ENCODE data around the gene PDE4B.

GRCh38 chr1:66137235-66137634 lies 344.5 kb downstream of the PDE4B start:
- TF ChIP-seq, protein P1, sequence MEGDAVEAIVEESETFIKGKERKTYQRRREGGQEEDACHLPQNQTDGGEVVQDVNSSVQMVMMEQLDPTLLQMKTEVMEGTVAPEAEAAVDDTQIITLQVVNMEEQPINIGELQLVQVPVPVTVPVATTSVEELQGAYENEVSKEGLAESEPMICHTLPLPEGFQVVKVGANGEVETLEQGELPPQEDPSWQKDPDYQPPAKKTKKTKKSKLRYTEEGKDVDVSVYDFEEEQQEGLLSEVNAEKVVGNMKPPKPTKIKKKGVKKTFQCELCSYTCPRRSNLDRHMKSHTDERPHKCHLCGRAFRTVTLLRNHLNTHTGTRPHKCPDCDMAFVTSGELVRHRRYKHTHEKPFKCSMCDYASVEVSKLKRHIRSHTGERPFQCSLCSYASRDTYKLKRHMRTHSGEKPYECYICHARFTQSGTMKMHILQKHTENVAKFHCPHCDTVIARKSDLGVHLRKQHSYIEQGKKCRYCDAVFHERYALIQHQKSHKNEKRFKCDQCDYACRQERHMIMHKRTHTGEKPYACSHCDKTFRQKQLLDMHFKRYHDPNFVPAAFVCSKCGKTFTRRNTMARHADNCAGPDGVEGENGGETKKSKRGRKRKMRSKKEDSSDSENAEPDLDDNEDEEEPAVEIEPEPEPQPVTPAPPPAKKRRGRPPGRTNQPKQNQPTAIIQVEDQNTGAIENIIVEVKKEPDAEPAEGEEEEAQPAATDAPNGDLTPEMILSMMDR (IDR thresholded peaks at IDR 0.05) = no peak
- TF ChIP-seq EZH2phosphoT487 (IDR thresholded peaks at IDR 0.05) = no peak
